HG03342 (cell line): Measurements from ENCODE around the gene ARMC5.
"Not testable (repeated sequence)": the region's sequence is repeated elsewhere in the genome, so short reads cannot be mapped to it uniquely, and the experiment has no call there.

Experiments
- ATAC-seq: cut with Tn5 transposase; IDR thresholded peaks from one replicate; pipeline ENCODE4 v1.9.1; 2021; ENCODE audit warnings: mild to moderate bottlenecking, moderate library complexity; ENCODE audit not compliant: unreplicated experiment

ARMC5 gene

GRCh38 chr16:31435341-31436220 lies 23.7 kb upstream of the ARMC5 start:
- ATAC-seq: no peak

GRCh38 chr16:31436221-31437045 lies 22.9 kb upstream of the ARMC5 start:
- ATAC-seq: no peak

GRCh38 chr16:31438414-31438813 lies 20.9 kb upstream of the ARMC5 start:
- no peak for ATAC-seq

- not testable (repeated sequence) for ATAC-seq
Observed at GRCh38 chr16:31439023-31439422, 20.3 kb upstream of the ARMC5 start.

GRCh38 chr16:31439519-31439918 lies 19.8 kb upstream of the ARMC5 start:
- ATAC-seq: no peak

GRCh38 chr16:31440516-31441184 lies 18.7 kb upstream of the ARMC5 start:
- no peak for ATAC-seq

- no peak for ATAC-seq
Observed at GRCh38 chr16:31441956-31442355, 17.3 kb upstream of the ARMC5 start.

- ATAC-seq: not testable (repeated sequence)
Observed at GRCh38 chr16:31445931-31446330, 13.4 kb upstream of the ARMC5 start.

GRCh38 chr16:31451201-31451600 lies 8.1 kb upstream of the ARMC5 start:
- no peak for ATAC-seq

GRCh38 chr16:31451681-31452351 lies 7.5 kb upstream of the ARMC5 start:
- ATAC-seq: no peak

GRCh38 chr16:31452631-31453106 lies 6.6 kb upstream of the ARMC5 start:
- no peak for ATAC-seq

- ATAC-seq: no peak
Observed at GRCh38 chr16:31453255-31454204, 5.8 kb upstream of the ARMC5 start.

- no peak for ATAC-seq
Observed at GRCh38 chr16:31455601-31456314, 3.5 kb upstream of the ARMC5 start.

GRCh38 chr16:31456988-31457360 lies 2.3 kb upstream of the ARMC5 start:
- ATAC-seq: no peak

GRCh38 chr16:31458073-31458843 lies 1.0 kb upstream of the ARMC5 start:
- ATAC-seq: no peak

GRCh38 chr16:31459687-31460581 lies 633 bp downstream of the ARMC5 start:
- peak; percentile 67 for ATAC-seq

GRCh38 chr16:31460582-31461002 lies 1.3 kb downstream of the ARMC5 start:
- ATAC-seq: no peak
